Measurements from ENCODE around the gene CCDC85B. TPM values are rescaled to one million over a fixed set of nuclear protein-coding genes. Genes with fewer than 3 reads are reported as not detected.
"Not testable (repeated sequence)": the region's sequence is repeated elsewhere in the genome, so short reads cannot be mapped to it uniquely, and the experiment has no call there.

CCDC85B gene
- total RNA-seq, 2 donors from 2014 or later, result 27.4 to 28.0 TPM

GRCh38 chr11:65883058-65883761, 7.3 kb upstream of the CCDC85B start:
- Mint-ChIP-seq H3K27ac (no peak overlapping the region), H3K36me3 (ENCODE audit: low read depth) (peaks cover 3% of the 10 kb centered on the region), H3K4me3 (no peak overlapping the region), H3K4me1 (peaks cover 30% of the 10 kb centered on the region), H3K27me3 (no peaks in the 10 kb centered on the region)
- ATAC-seq (no peak), DNase-seq (no peak)
- no peaks in the 10 kb centered on the region for H3K9me3 ChIP-seq (ENCODE audit: control insufficient read depth, low read length, poor library complexity, severe bottlenecking)

DNA sequence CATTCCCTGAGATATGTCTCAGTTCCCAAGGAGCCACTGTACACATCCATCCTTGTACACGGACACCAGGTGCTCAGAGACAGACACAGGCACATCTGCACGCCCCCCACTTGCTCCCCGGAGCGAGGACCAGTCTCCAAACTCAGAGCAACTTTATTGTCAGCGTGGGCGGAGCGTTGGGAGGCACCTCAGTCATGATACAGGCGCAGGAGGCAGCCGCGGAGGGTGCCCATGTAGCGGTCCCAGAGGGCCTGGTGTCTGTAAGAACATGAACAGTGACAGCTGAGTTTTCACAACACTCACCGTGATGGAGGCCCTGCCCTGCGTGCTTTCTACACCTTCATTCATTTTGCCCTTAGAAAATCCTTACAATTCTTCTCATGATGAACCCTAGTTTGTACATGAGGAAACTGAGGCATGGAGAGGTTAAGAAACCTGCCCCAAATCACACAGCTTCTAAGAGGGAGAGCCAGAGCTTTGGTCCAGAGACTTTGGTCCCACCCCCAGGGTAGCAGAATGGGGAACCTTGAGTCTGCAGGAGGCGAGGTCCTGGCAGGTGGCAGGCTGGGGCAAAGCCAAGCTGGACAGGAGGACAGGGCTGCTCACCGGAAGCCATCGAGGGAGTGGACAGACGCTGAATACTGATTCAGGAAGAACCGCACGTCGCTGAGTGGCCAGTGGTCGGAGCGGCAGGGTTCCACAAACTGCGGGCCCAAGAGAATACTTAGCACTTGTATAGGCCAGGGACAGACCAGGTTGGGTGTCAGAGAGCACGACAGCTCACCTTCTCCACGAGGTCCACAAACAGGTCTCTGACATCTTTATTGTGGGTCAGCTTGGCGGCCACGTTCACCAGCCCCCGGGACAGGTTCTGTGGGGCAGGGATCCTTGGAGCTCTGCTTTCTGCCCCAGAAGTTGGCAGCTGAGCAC, 6.4 kb upstream of the CCDC85B start:
- Mint-ChIP-seq H3K4me3 (peak overlapping the region; percentile 49), H3K4me1 (peaks cover 36% of the 10 kb centered on the region), H3K36me3 (ENCODE audit: low read depth) (peaks cover 3% of the 10 kb centered on the region)

DNA sequence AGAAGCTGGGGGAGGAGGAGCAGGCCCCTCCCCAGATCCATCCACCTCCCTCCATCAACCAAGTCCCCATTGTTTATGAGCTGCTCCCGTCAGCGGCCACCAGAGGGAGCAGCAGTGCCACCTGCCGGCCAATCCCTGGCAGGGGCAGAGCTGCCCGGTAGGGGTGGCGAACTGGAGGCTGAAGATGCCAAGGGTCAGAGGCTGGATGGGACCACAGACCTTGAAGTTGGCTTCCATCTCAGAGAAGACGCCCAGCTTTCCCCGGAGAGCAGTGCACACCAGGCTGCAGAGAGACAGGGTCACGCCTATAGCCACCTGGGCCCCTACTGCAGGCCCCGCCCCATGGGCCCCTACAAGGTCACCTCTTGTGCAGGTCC, 5.8 kb upstream of the CCDC85B start:
- Mint-ChIP-seq H3K27ac (peak overlapping the region; percentile 56), H3K4me1 (peaks cover 38% of the 10 kb centered on the region)

More for the DNA sequence above, 6.4 kb upstream of the CCDC85B start:
- ATAC-seq (no peak), DNase-seq (no peak)
- Mint-ChIP-seq H3K27me3 (no peaks in the 10 kb centered on the region), H3K27ac (peak overlapping the region; percentile 56)
- H3K9me3 ChIP-seq (ENCODE audit: control insufficient read depth, low read length, poor library complexity, severe bottlenecking), result no peaks in the 10 kb centered on the region

GRCh38 chr11:65885231-65885630, 5.2 kb upstream of the CCDC85B start:
- no peaks in the 10 kb centered on the region for H3K27me3 Mint-ChIP-seq
- peak overlapping the region; percentile 56 for H3K27ac Mint-ChIP-seq
- peak overlapping the region; percentile 9 for H3K4me3 Mint-ChIP-seq
- peaks cover 42% of the 10 kb centered on the region for H3K4me1 Mint-ChIP-seq
- no peak for ATAC-seq
- H3K9me3 ChIP-seq (ENCODE audit: control insufficient read depth, low read length, poor library complexity, severe bottlenecking), result no peaks in the 10 kb centered on the region
- DNase-seq, result no peak
- peaks cover 3% of the 10 kb centered on the region for H3K36me3 Mint-ChIP-seq (ENCODE audit: low read depth)

More for the DNA sequence above, 5.8 kb upstream of the CCDC85B start:
- peaks cover 3% of the 10 kb centered on the region for H3K36me3 Mint-ChIP-seq (ENCODE audit: low read depth)
- DNase-seq, result peak; percentile 74 to 85 (median 74)
- H3K9me3 ChIP-seq (ENCODE audit: control insufficient read depth, low read length, poor library complexity, severe bottlenecking), result no peaks in the 10 kb centered on the region
- peak; percentile 61 for ATAC-seq
- no peaks in the 10 kb centered on the region for H3K27me3 Mint-ChIP-seq
- H3K4me3 Mint-ChIP-seq, result peak overlapping the region; percentile 49

GRCh38 chr11:65885808-65886536, 4.5 kb upstream of the CCDC85B start:
- DNase-seq, result no peak
- Mint-ChIP-seq H3K36me3 (ENCODE audit: low read depth) (peaks cover 3% of the 10 kb centered on the region), H3K4me1 (peaks cover 39% of the 10 kb centered on the region), H3K27ac (peak overlapping the region; percentile 86), H3K27me3 (no peaks in the 10 kb centered on the region), H3K4me3 (no peak overlapping the region)
- H3K9me3 ChIP-seq (ENCODE audit: control insufficient read depth, low read length, poor library complexity, severe bottlenecking), result no peaks in the 10 kb centered on the region
- no peak for ATAC-seq

DNA sequence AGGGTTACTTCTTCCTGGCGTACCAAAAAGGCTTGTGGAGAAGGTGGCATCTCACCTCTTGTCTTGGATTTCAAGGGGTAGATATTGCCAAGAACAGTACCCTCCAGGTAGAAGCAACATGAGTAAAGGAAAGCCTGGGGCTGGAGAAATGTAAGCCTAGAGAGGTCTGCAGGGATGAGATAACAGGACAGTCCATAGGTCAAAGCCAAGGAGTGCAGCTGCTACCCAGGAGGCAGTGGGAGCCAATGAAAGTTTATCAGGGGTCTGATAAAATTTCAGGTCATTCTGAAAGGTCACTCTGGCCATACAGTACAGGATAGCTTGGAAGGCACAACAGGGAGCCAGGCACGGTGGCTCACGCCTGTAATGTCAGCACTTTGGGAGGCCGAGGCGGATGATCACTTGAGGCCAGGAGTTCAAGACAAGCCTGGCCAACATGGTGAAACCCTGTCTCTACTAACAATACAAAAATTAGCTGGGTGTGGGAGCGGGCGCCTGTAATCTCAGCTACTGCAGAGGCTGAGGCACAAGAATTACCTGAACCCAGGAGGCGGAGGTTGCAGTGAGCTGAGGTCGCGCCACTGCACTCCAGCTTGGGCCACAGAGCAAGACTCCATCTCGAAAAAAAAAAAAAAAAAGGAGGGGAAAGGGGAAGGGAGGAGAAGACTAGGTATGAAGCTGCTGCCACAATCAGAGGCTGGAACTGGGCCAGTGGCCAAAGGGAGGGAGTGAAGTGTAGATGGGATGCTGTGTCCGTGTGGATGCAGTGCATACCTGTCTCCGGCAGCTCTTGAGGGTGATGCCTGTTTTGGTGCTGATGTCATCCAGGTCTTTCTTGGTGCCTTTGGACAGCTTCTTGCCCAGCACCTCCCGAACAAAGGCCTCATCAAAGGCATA, 3.4 kb upstream of the CCDC85B start:
- ATAC-seq (no peak), DNase-seq (no peak)
- Mint-ChIP-seq H3K36me3 (ENCODE audit: low read depth) (peaks cover 3% of the 10 kb centered on the region), H3K27ac (peak overlapping the region; percentile 98), H3K4me3 (peak overlapping the region; percentile 95), H3K27me3 (no peaks in the 10 kb centered on the region), H3K4me1 (peaks cover 40% of the 10 kb centered on the region)
- H3K9me3 ChIP-seq (ENCODE audit: control insufficient read depth, low read length, poor library complexity, severe bottlenecking), result no peaks in the 10 kb centered on the region

DNA sequence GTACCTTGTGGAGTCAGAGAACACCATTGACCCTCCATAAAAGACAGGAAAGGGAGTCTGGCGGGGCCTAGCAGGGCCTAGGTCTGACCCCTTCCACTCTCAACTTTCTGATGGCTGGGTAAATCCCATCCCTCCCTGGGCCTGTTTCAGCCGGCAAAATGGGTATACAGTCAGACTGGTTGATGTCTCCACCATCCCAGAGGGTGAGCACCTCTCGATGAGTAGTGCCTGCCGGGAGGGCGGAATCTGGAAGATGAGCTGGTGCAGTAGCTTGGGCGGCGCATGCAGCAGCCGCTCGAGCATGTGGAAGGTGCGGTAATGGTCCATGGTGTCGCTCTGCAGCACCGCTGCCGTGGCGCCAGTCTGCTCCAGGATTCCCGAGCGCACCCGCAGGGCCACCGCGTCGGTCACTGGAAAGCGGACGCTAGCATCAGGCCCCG, 2.7 kb upstream of the CCDC85B start:
- no peaks in the 10 kb centered on the region for H3K27me3 Mint-ChIP-seq
- H3K4me1 Mint-ChIP-seq, result peaks cover 47% of the 10 kb centered on the region

GRCh38 chr11:65888163-65888814, 2.2 kb upstream of the CCDC85B start, which contains the start of gene FIBP:
Gene FIBP, minus strand, starts transcription at chr11:65888471. Its CDS starts 53 bp downstream, at chr11:65888418.
- peak; percentile 64 for ATAC-seq

More for the DNA sequence above, 2.7 kb upstream of the CCDC85B start:
- ATAC-seq, result no peak
- H3K9me3 ChIP-seq (ENCODE audit: control insufficient read depth, low read length, poor library complexity, severe bottlenecking), result no peaks in the 10 kb centered on the region
- peak overlapping the region; percentile 98 for H3K27ac Mint-ChIP-seq
- DNase-seq, result no peak
- H3K36me3 Mint-ChIP-seq (ENCODE audit: low read depth), result peaks cover 3% of the 10 kb centered on the region
- peak overlapping the region; percentile 95 for H3K4me3 Mint-ChIP-seq

GRCh38 chr11:65891219-65892136, 1.0 kb downstream of the CCDC85B start:
- Mint-ChIP-seq H3K27ac (peak overlapping the region; percentile 98), H3K4me1 (peaks cover 51% of the 10 kb centered on the region), H3K27me3 (no peaks in the 10 kb centered on the region), H3K36me3 (ENCODE audit: low read depth) (no peaks in the 10 kb centered on the region), H3K4me3 (peak overlapping the region; percentile 95)
- H3K9me3 ChIP-seq (ENCODE audit: control insufficient read depth, low read length, poor library complexity, severe bottlenecking), result no peaks in the 10 kb centered on the region
- DNase-seq (no peak), ATAC-seq (no peak)

More at GRCh38 chr11:65888163-65888814, 2.2 kb upstream of the CCDC85B start, which contains the start of gene FIBP:
- H3K27ac Mint-ChIP-seq, result peak within 1 kb of the TSS; percentile 98
- H3K27me3 Mint-ChIP-seq, result no peaks in the 10 kb centered on the region
- H3K4me3 Mint-ChIP-seq, result peak within 1 kb of the TSS; percentile 95
- H3K4me1 Mint-ChIP-seq, result peaks cover 48% of the 10 kb centered on the region
- DNase-seq, result peak; percentile 88 to 94 (median 94)
- H3K9me3 ChIP-seq (ENCODE audit: control insufficient read depth, low read length, poor library complexity, severe bottlenecking), result no peaks in the 10 kb centered on the region
- peaks cover 3% of the 10 kb centered on the region for H3K36me3 Mint-ChIP-seq (ENCODE audit: low read depth)

GRCh38 chr11:65892137-65892540, 1.7 kb downstream of the CCDC85B start:
- not testable (repeated sequence) for ATAC-seq; H3K36me3 Mint-ChIP-seq (ENCODE audit: low read depth); DNase-seq; H3K27me3 Mint-ChIP-seq; H3K9me3 ChIP-seq (ENCODE audit: control insufficient read depth, low read length, poor library complexity, severe bottlenecking)
- peaks cover 45% of the 10 kb centered on the region for H3K4me1 Mint-ChIP-seq
- H3K27ac Mint-ChIP-seq, result peak overlapping the region; percentile 98
- H3K4me3 Mint-ChIP-seq, result peak overlapping the region; percentile 95
